GM18499 (cell line): Measurements from ENCODE around the gene LENG1.

ENCODE experiments used
- ATAC-seq: cut with Tn5 transposase; IDR thresholded peaks from one replicate; pipeline ENCODE4 v1.9.1; 2021; ENCODE audit warnings: moderate number of reproducible peaks; ENCODE audit not compliant: insufficient read depth, unreplicated experiment

The LENG1 gene

DNA sequence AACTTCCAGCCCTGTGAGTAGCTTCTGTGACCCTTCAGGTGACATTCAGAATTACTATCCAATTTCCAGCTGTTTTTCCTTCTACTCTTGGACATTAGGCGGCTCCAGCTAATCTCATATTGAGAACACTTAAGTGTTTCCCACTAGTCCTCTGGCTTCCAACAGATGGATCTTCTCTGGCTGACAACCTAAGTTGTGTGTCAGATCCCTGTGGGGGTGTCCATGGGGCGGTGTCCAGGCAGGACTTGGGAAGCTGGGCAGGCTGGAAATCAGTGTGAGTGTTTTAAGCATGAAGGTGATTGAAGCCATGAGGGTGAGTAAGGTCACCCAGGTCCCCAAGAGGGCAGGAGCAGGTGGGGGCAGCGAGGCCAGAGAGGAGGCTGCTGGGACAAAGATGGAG lies 11.8 kb downstream of the LENG1 start:
- no peak for ATAC-seq

DNA sequence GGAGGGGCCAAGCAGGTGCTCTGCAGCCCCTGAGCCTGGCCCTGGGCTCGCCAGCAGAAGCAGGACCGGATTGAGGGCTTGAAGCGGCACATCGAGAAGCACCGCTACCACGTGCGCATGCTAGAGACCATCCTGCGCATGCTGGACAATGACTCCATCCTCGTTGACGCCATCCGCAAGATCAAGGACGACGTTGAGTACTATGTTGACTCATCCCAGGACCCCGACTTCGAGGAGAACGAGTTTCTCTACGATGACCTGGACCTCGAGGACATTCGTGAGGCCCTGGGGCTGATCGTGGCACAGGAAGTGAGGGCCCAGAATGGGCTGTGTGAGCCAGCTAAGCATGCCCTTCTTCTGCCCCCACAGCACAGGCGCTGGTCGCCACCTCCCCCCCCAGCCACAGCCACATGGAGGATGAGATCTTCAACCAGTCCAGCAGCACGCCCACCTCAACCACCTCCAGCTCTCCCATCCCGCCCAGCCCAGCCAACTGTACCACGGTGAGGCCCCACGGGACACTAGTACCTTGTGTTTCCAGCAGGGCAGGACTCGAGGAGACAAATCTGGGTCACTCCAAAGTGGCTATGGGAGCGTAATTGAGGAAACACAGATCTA lies 13.9 kb downstream of the LENG1 start:
- no peak for ATAC-seq

- no peak for ATAC-seq
Observed at GRCh38 chr19:54142166-54142780, 17.2 kb downstream of the LENG1 start.

DNA sequence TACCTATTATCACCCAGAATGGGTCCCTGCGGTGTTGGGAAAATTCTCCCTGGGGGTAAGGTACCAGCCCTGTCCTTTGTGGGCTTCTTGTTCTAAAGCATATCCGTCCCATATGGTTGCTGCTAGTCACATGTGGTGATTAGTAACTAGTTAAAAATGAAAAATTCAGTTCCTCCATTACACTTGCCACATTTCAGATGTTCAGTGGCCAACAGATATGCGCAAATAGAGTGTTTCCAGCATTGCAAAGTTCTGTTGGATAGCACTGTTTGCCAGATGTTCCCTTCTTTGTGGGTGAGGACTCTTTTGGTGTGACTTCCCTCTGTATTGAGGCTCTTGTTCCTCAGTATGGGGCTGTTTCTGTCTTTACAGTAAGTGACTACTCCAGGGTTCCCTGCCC lies 18.2 kb downstream of the LENG1 start:
- no peak for ATAC-seq

DNA sequence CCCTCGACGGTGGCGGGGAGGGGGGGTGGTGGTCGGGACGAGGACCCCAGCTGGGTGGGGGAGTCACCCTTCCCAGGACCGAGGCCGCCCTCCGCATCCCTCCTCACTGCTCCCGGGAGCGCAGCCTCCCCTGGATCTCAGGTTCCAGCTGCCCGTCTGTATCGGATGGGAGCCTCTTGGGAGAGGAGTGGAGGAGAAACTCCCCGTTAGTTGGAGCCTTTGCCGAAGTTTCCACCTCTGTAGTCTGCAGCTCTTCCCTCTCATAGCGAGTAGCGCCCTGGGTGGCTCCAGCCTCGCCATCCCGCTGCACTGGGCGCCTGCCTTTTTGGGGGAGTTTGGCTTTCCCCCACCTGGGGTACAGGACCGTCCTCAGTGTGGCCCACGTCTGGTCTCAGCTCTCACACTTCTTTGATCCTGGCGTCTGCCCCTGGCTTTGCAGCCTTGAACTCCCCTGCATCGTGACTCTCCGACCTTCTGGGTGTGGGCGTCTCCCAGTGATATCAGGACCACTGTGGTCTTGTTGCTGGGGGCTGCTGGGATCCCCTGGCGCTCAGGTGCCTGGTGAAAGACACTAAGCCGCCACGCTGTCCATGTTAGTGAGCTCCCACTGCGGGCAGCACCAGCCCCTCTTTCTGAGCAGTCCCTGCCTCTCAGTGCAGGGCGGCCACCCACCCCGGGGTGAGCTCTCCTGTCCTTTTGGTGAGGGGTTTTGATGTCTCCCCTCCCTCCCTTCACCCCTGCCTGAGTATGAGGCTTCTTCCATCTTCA lies 20.8 kb downstream of the LENG1 start:
- no peak for ATAC-seq

- no peak for ATAC-seq
Observed at GRCh38 chr19:54137699-54138488, 21.6 kb downstream of the LENG1 start, which contains the start of gene CNOT3. Gene CNOT3 (plus strand): TSS chr19:54137762. CDS start chr19:54142979, 5,217 bp downstream.

DNA sequence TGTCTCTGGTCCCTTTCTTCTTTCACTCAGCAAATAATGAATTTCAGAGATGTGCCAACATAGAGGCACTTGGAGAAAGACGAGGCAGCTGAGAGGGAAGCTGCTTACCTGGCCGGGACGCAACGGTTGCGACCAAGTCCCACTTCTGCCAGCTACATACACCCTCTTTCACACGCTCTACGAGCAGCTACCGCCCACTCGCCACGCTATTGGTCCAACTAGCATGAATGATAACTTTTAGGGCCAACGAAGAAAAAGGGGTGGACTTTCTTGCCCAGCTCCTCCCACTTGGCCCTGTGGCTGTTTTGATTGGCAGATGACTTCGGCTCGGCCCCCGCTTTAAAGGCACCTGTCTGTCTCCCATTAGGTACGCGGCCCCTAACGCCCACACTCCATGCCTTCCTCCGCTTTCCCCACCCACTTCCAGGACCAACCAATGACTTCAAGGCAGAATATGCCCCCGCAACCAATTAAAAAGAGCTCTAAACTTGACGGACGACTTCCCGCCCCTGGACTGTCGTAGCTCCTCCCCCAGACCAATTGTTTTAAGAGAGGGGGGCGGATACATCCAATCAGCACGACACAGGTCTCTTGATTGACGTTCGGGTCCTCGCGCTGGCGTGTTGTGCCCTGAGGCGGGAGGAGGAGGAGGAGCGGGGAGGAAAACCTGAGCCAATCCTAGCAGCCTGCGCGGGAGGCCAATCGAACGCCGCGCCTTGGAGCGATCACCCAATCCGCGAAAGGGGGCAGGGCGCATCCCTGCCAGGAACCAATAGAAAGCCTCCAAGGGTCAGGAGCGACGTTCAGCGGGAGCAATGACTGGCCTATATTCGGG lies 22.4 kb downstream of the LENG1 start:
- ATAC-seq = peak; percentile 64

DNA sequence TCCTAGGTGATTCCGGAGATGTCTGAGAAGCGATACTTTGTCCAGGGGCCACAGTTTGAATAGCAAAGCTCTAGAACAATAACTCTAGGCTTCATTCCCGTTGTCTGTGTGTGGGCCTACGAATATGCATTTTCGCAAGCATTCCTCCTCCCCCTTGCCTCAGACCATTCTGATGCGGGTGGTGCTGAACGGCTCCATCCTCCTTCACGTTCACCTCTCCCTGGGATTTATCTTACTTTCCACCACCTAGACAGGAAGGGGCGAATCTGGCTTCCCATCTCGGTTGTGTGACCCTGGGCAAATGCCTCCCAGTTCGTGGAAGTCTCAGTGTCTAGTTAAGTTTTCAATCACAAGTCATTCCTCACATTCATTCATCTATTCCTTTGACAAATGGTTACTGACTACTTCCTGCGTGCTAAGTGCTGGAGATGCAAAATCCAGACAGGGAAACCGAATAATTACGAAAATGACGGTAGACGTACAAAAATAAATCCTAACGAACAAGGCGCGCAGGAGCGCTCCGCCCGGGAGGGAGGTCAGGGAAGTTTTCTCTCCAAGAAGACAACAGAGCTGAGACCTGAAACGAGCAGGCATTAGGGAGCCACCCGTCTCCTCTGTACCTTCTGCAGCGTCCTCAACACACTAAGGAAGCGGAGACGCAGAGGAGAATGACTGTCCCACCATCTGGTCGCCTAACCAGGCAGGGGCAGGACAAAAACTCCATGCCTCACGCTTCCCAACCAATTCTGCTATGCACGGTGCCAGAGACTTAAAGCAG lies 23.2 kb downstream of the LENG1 start:
- ATAC-seq = no peak

- no peak for ATAC-seq
Observed at GRCh38 chr19:54133957-54134590, 25.4 kb downstream of the LENG1 start.

- ATAC-seq = no peak
Observed at GRCh38 chr19:54133312-54133956, 26.1 kb downstream of the LENG1 start.

DNA sequence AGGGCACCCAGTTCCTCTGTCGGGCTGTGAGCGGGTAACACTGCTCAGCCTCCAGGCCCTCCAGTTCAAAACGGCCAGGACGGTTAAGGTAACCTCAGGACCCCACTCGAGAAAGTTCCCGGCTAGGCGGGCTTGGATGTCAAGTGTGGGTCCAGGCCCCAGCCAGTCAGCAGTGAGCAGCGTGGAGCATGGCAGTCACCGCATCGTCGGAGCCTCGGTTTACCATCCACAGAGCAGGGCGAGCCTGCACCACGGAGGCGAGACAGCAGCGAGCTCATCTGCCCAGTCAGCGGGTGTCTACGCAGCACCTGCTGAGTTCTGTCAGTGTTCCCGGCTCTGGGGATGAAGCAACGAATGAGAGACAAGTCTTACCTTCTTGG lies 29.9 kb downstream of the LENG1 start:
- ATAC-seq = no peak

GRCh38 chr19:54128796-54129616 lies 30.5 kb downstream of the LENG1 start:
- no peak for ATAC-seq

- ATAC-seq = no peak
Observed at GRCh38 chr19:54128441-54128725, 31.1 kb downstream of the LENG1 start.

DNA sequence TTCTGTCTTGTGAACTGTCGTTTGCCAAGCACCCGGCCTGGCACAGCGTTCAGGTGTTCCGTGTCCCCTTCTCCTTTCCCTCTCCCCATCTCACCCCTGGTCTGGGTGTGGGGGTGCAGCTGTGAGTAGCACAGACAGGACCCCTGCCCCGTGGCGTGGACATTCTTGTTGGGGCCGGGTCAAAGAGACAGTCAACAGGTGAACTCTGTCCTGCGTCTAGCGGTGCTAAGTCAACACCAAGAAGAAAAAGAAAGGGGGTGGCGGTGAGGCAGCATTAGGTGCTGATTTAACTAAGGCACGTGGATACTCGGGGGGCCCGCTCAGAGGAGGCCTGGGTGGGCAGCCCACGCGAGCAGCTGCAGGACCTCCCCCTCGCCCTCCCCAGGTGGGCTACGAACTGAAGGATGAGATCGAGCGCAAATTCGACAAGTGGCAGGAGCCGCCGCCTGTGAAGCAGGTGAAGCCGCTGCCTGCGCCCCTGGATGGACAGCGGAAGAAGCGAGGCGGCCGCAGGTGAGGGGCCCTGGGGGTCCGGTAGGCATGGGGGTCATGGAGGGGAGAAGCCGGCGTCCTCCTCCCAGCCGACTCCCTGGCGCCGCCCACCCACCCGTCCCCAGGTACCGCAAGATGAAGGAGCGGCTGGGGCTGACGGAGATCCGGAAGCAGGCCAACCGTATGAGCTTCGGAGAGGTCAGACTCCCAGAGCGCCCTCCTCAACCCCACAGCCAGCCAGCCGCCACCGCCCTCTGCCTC lies 31.7 kb downstream of the LENG1 start:
- no peak for ATAC-seq

GRCh38 chr19:54125713-54126112 lies 33.8 kb downstream of the LENG1 start:
- no peak for ATAC-seq

- ATAC-seq = no peak
Observed at GRCh38 chr19:54124393-54124792, 35.1 kb downstream of the LENG1 start.

GRCh38 chr19:54123682-54124081 lies 35.8 kb downstream of the LENG1 start:
- ATAC-seq = no peak
